Prostate gland (tissue), 2 donors: ENCODE results near the gene CYFIP1.

Experiments
- CTCF ChIP-seq, 4 experiments: fragments of 200-600 bp in 2 of 4; fragments of 450-650 bp in 2 of 4; sonication (generic) in 2 of 4; IDR thresholded peaks; 1 replicate in 3 of 4; 2 replicates in 1 of 4; pipeline ENCODE4 v1.5.1; 2016 to 2019; ENCODE audit warnings: antibody characterized with exemption in 4 of 4, mild to moderate bottlenecking in 2 of 4, moderate library complexity in 2 of 4
- POLR2A ChIP-seq: fragments of 450-650 bp; IDR thresholded peaks from one replicate; pipeline ENCODE4 v1.6.1; 2016; ENCODE audit warnings: antibody characterized with exemption, mild to moderate bottlenecking

- no peak for TF ChIP-seq CTCF (IDR thresholded peaks at IDR 0.05)
- no peak for TF ChIP-seq POLR2A
These were observed 46.5 kb downstream of the CYFIP1 start for GRCh38 chr15:22933641-22934061.
